H1 (cell line): Measurements from ENCODE around the gene TMEM79.
A peak's percentile ranks its signal among the peaks of the same experiment; 100 is the strongest.

Experiments
- CBX5 ChIP-seq: fragments of 300-800, 300-1000 bp; sonication (generic); IDR thresholded peaks from 2 replicates; pipeline ENCODE4 v1.7.1; 2016; ENCODE audit warnings: antibody characterized with exemption, low read length, low read depth
- CTCF ChIP-seq, 3 experiments: IDR thresholded peaks; 1 replicate in 2 of 3; 2 replicates in 1 of 3; pipeline versions ENCODE4 v1.5.1 to v1.6.1; 2011; ENCODE audit warnings: low read length in 3 of 3, mild to moderate bottlenecking in 3 of 3, inconsistent platforms in 2 of 3, low read depth in 1 of 3, moderate library complexity in 1 of 3; ENCODE audit not compliant: insufficient read depth in 1 of 3; ENCODE audit errors: control extremely low read depth in 1 of 3
- EP300 ChIP-seq, 2 experiments: IDR thresholded peaks; 1 replicate in 1 of 2; 2 replicates in 1 of 2; pipeline ENCODE4 v1.6.1; 2011 to 2012; ENCODE audit warnings: low read depth in 2 of 2, low read length in 2 of 2, mild to moderate bottlenecking in 2 of 2, borderline replicate concordance in 1 of 2, inconsistent platforms in 1 of 2, moderate library complexity in 1 of 2
- JUND ChIP-seq: IDR thresholded peaks from 2 replicates; pipeline ENCODE4 v1.6.1; 2011; ENCODE audit warnings: mild to moderate bottlenecking, improper control_type of control experiment, low read length
- MAFK ChIP-seq: IDR thresholded peaks from 2 replicates; pipeline ENCODE4 v1.6.1; 2012; ENCODE audit warnings: low read depth, mild to moderate bottlenecking, improper control_type of control experiment, low read length
- NRF1 ChIP-seq: IDR thresholded peaks from 2 replicates; pipeline ENCODE4 v1.6.1; 2011; ENCODE audit warnings: mild to moderate bottlenecking, low read depth, low read length, improper control_type of control experiment
- PHF8 ChIP-seq: fragments of 200-600 bp; sonication (generic); conservative IDR thresholded peaks from 2 replicates; pipeline ENCODE4 v1.7.1; 2012; ENCODE audit warnings: low read depth, mild to moderate bottlenecking, inconsistent platforms, low read length, moderate library complexity
- POLR2A ChIP-seq, 2 experiments: IDR thresholded peaks; 1 replicate in 1 of 2; 2 replicates in 1 of 2; pipeline ENCODE4 v1.6.1; 2011; ENCODE audit warnings: low read depth in 2 of 2, low read length in 2 of 2, mild to moderate bottlenecking in 2 of 2; ENCODE audit errors: control extremely low read depth in 1 of 2
- POLR2AphosphoS5 ChIP-seq: IDR thresholded peaks from 2 replicates; pipeline ENCODE4 v1.6.1; 2011; ENCODE audit warnings: low read depth, low read length
- SAP30 ChIP-seq: fragments of 300-600 bp; sonication (generic); IDR thresholded peaks from 2 replicates; pipeline ENCODE4 v1.7.1; 2012; ENCODE audit warnings: low read length, moderate library complexity, mild to moderate bottlenecking, inconsistent platforms; ENCODE audit not compliant: insufficient read depth, insufficient replicate concordance
- USF2 ChIP-seq: IDR thresholded peaks from 2 replicates; pipeline ENCODE4 v1.6.1; 2011; ENCODE audit warnings: low read length, improper control_type of control experiment
- YY1 ChIP-seq: IDR thresholded peaks from 2 replicates; pipeline ENCODE4 v1.6.1; 2011; ENCODE audit warnings: low read depth, mild to moderate bottlenecking, low read length
- ZNF274 ChIP-seq: IDR thresholded peaks from 2 replicates; pipeline ENCODE4 v1.7.0; 2012; ENCODE audit warnings: low read length, borderline replicate concordance; ENCODE audit errors: extremely low read depth

GRCh38 chr1:156295391-156295947 is 11.3 kb downstream of the TMEM79 start, which contains the start of gene GLMP:
- TF ChIP-seq POLR2AphosphoS5 (no peak; the same call in 1 of the 2 replicates), PHF8 (peak; percentile 63; the same call in 1 of the 2 replicates), USF2 (peak; percentile 95), JUND (no peak; the same call in 1 of the 2 replicates), POLR2A (IDR thresholded peaks at IDR 0.05; ENCODE audit: control extremely low read depth in 1 of 2, low read depth in 2 of 2, low read length in 2 of 2) (peak in 1 of 2 experiments; percentile 61; a peak in 2 of 3 replicates), ZNF274 (no peak), CTCF (IDR thresholded peaks at IDR 0.05; ENCODE audit: control extremely low read depth in 1 of 3, insufficient read depth in 1 of 3, low read depth in 1 of 3, low read length in 3 of 3) (no peak), EP300 (IDR thresholded peaks at IDR 0.05; ENCODE audit: borderline replicate concordance in 1 of 2, low read depth in 2 of 2, low read length in 2 of 2) (no peak), MAFK (no peak), SAP30 (peak; percentile 91), YY1 (no peak), NRF1 (no peak), CBX5 (no peak)
